H9 (cell line): ENCODE measurements around the gene TMEM63C. TPM values are rescaled to one million over a fixed set of nuclear protein-coding genes. Genes with fewer than 3 reads are reported as not detected.

Experiments
- DNase-seq: peaks from one replicate; pipeline ENCODE4 v3.0.0-alpha.2; 2017
- H2AFZ ChIP-seq: one replicate; pipeline ENCODE4 v1.6.1; 2013; ENCODE audit warnings: mild to moderate bottlenecking, low read length, control low read depth, moderate library complexity
- H2AK5ac ChIP-seq: 2 replicates; pipeline ENCODE4 v1.6.1; 2013; ENCODE audit warnings: low read length, control low read depth, mixed read lengths; ENCODE audit not compliant: insufficient read length
- H2BK120ac ChIP-seq: one replicate; pipeline ENCODE4 v1.6.1; 2013; ENCODE audit warnings: low read depth, mild to moderate bottlenecking, low read length, control low read depth, inconsistent platforms; ENCODE audit not compliant: poor library complexity, severe bottlenecking
- H2BK12ac ChIP-seq: 2 replicates; pipeline ENCODE4 v1.6.1; 2013; ENCODE audit warnings: low read length, control low read depth, mixed read lengths, low read depth; ENCODE audit not compliant: insufficient read length
- H2BK15ac ChIP-seq: 2 replicates; pipeline ENCODE4 v1.6.1; 2013; ENCODE audit warnings: low read depth, low read length, control low read depth
- H2BK20ac ChIP-seq: one replicate; pipeline ENCODE4 v1.6.1; 2013; ENCODE audit warnings: low read depth, mild to moderate bottlenecking, low read length, control low read depth, inconsistent platforms; ENCODE audit not compliant: poor library complexity, severe bottlenecking
- H2BK5ac ChIP-seq: 2 replicates; pipeline ENCODE4 v1.6.1; 2013; ENCODE audit warnings: low read length, control low read depth, mixed read lengths; ENCODE audit not compliant: insufficient read length
- H3K14ac ChIP-seq: 2 replicates; pipeline ENCODE4 v1.6.1; 2013; ENCODE audit warnings: low read length, control low read depth; ENCODE audit not compliant: insufficient read depth
- H3K18ac ChIP-seq: 2 replicates; pipeline ENCODE4 v1.6.1; 2013; ENCODE audit warnings: low read depth, mild to moderate bottlenecking, mixed read lengths, low read length, control low read depth; ENCODE audit not compliant: insufficient read length
- H3K23ac ChIP-seq: 2 replicates; pipeline ENCODE4 v1.6.1; 2013; ENCODE audit warnings: low read length, control low read depth, mixed read lengths, low read depth; ENCODE audit not compliant: insufficient read length
- H3K23me2 ChIP-seq: 2 replicates; pipeline ENCODE4 v1.6.1; 2013; ENCODE audit warnings: low read depth, mild to moderate bottlenecking, mixed read lengths, low read length, control low read depth; ENCODE audit not compliant: insufficient read length, poor library complexity, severe bottlenecking
- H3K27ac ChIP-seq: 2 replicates; pipeline ENCODE4 v1.5.1; 2013; ENCODE audit warnings: low read length, control low read depth, mixed read lengths, low read depth; ENCODE audit not compliant: insufficient read length
- H3K27me3 ChIP-seq: 2 replicates; pipeline ENCODE4 v1.6.1; 2013; ENCODE audit warnings: low read length, control low read depth, inconsistent platforms; ENCODE audit not compliant: insufficient read depth
- H3K4ac ChIP-seq: 2 replicates; pipeline ENCODE4 v1.6.1; 2013; ENCODE audit warnings: low read depth, mild to moderate bottlenecking, control low read depth, inconsistent platforms, low read length, moderate library complexity
- H3K4me1 ChIP-seq: 2 replicates; pipeline ENCODE4 v1.6.1; 2013; ENCODE audit warnings: low read length, control low read depth, inconsistent platforms; ENCODE audit not compliant: insufficient read depth
- H3K4me2 ChIP-seq: 2 replicates; pipeline ENCODE4 v1.6.1; 2013; ENCODE audit warnings: low read length, control low read depth, mixed read lengths; ENCODE audit not compliant: insufficient read length, insufficient read depth
- H3K56ac ChIP-seq: 2 replicates; pipeline ENCODE4 v1.6.1; 2013; ENCODE audit warnings: low read depth, mild to moderate bottlenecking, mixed read lengths, low read length, control low read depth; ENCODE audit not compliant: insufficient read length
- H3K79me1 ChIP-seq: 2 replicates; pipeline ENCODE4 v1.6.1; 2013; ENCODE audit warnings: low read depth, mild to moderate bottlenecking, moderate library complexity, low read length, control low read depth, inconsistent platforms; ENCODE audit not compliant: insufficient read depth, poor library complexity, severe bottlenecking
- H3K79me2 ChIP-seq: 2 replicates; pipeline ENCODE4 v1.6.1; 2013; ENCODE audit warnings: low read length, control low read depth, inconsistent platforms; ENCODE audit not compliant: insufficient read depth
- H3K9ac ChIP-seq: 2 replicates; pipeline ENCODE4 v1.6.1; 2013; ENCODE audit warnings: low read length, control low read depth, mixed read lengths; ENCODE audit not compliant: insufficient read length; ENCODE audit errors: extremely low read depth
- H3K9me3 ChIP-seq: one replicate; pipeline ENCODE4 v1.6.1; 2013; ENCODE audit warnings: low read depth, low read length, inconsistent platforms; ENCODE audit not compliant: control insufficient read depth
- H3T11ph ChIP-seq: one replicate; pipeline ENCODE4 v1.6.1; 2013; ENCODE audit warnings: mild to moderate bottlenecking, low read length, control low read depth, inconsistent platforms
- H4K20me1 ChIP-seq: one replicate; pipeline ENCODE4 v1.6.1; 2013; ENCODE audit not compliant: control insufficient read depth, insufficient read length, insufficient read depth
- H4K5ac ChIP-seq: 2 replicates; pipeline ENCODE4 v1.6.1; 2013; ENCODE audit warnings: low read depth, mild to moderate bottlenecking, mixed read lengths, low read length, control low read depth; ENCODE audit not compliant: insufficient read length
- H4K8ac ChIP-seq: replicated peaks from 2 replicates; pipeline ENCODE4 v1.6.1; 2013; ENCODE audit warnings: low read length, control low read depth, mixed read lengths, low read depth; ENCODE audit not compliant: insufficient read length
- H4K91ac ChIP-seq: 2 replicates; pipeline ENCODE4 v1.6.1; 2013; ENCODE audit warnings: low read depth, mild to moderate bottlenecking, moderate library complexity, mixed read lengths, low read length, control low read depth; ENCODE audit not compliant: insufficient read length
- H3K27ac Mint-ChIP-seq, 3 experiments: 2 replicates in 2 of 3; 3 replicates in 1 of 3; pipeline ENCODE4 v1.8.0; 2020 to 2021; ENCODE audit warnings: mixed read lengths in 3 of 3, mild to moderate bottlenecking in 1 of 3, moderate library complexity in 1 of 3
- H3K27me3 Mint-ChIP-seq: 2 replicates; pipeline ENCODE4 v1.8.0; 2021; ENCODE audit warnings: low read depth, mild to moderate bottlenecking, moderate library complexity, mixed read lengths
- H3K36me3 Mint-ChIP-seq, 3 experiments: 2 replicates in 2 of 3; 3 replicates in 1 of 3; pipeline ENCODE4 v1.8.0; 2020 to 2021; ENCODE audit warnings: low read depth in 3 of 3, mixed read lengths in 3 of 3; ENCODE audit not compliant: insufficient read depth in 1 of 3
- H3K4me1 Mint-ChIP-seq, 2 experiments: 2 replicates each; pipeline ENCODE4 v1.8.0; 2020; ENCODE audit warnings: mixed read lengths in 2 of 2
- H3K4me3 Mint-ChIP-seq, 2 experiments: 2 replicates in 1 of 2; 3 replicates in 1 of 2; pipeline ENCODE4 v1.8.0; 2020 to 2021; ENCODE audit warnings: mild to moderate bottlenecking in 2 of 2, mixed read lengths in 2 of 2, moderate library complexity in 1 of 2
- H3K9me3 Mint-ChIP-seq, 2 experiments: 2 replicates in 1 of 2; 3 replicates in 1 of 2; pipeline ENCODE4 v1.8.0; 2020; ENCODE audit warnings: mild to moderate bottlenecking in 2 of 2, mixed read lengths in 2 of 2, moderate library complexity in 1 of 2
- CTCF ChIP-seq: fragments of 200-600 bp; sonication (generic); conservative IDR thresholded peaks from 3 replicates; pipeline ENCODE4 v1.8.0; 2021; ENCODE audit warnings: antibody characterized with exemption, mild to moderate bottlenecking
- WGBS: extraction: QIAGEN DNeasy Blood & Tissue Kit; methylation state at CpG from one replicate; pipeline ENCODE4 v1.1.7; 2013; ENCODE audit warnings: missing lambda C conversion rate, low lambda C conversion rate, mixed read lengths; ENCODE audit not compliant: insufficient read length; ENCODE audit errors: extremely low coverage; 5-methylcytosine and 5-hydroxymethylcytosine counted together
- total RNA-seq: library from RNA; stranded (reverse); gene quantifications from 2 replicates; pipeline ENCODE4 v1.2.1, GENCODE V29; 2021

TMEM63C gene
- total RNA-seq, 1 experiment from 2014 or later, result 2.2 TPM

- no peaks in the 10 kb centered on the region for H3K9me3 Mint-ChIP-seq
Measured at GRCh38 chr14:77250927-77251326, 69.3 kb downstream of the TMEM63C start.

More at GRCh38 chr14:77250927-77251326, 69.3 kb downstream of the TMEM63C start:
- no peaks in the 10 kb centered on the region for H3K79me2 ChIP-seq
- H2AFZ ChIP-seq, result no peak overlapping the region
- no peak overlapping the region for H4K5ac ChIP-seq
- no peak for DNase-seq
- no peak overlapping the region for H3K23ac ChIP-seq
- H2BK120ac ChIP-seq, result no peak overlapping the region
- H3K27ac Mint-ChIP-seq, result no peak overlapping the region
- H3K27me3 Mint-ChIP-seq, result no peaks in the 10 kb centered on the region
- no peak overlapping the region for H3K4ac ChIP-seq
- no peak overlapping the region for H3K4me3 Mint-ChIP-seq
- no peak overlapping the region for H3T11ph ChIP-seq
- no peak overlapping the region for H2AK5ac ChIP-seq
- no peak overlapping the region for H3K56ac ChIP-seq
- no peak overlapping the region for H2BK20ac ChIP-seq
- no peak overlapping the region for H3K9ac ChIP-seq
- no peak overlapping the region for H3K27ac ChIP-seq
- no peaks in the 10 kb centered on the region for H3K79me1 ChIP-seq
- H4K91ac ChIP-seq, result no peak overlapping the region
- H4K20me1 ChIP-seq, result no peaks in the 10 kb centered on the region
- H2BK15ac ChIP-seq, result no peak overlapping the region
- H3K4me1 ChIP-seq, result no peaks in the 10 kb centered on the region
- no peaks in the 10 kb centered on the region for H3K9me3 ChIP-seq
- H3K14ac ChIP-seq, result no peak overlapping the region
- H3K4me1 Mint-ChIP-seq, result no peaks in the 10 kb centered on the region
- no peak overlapping the region for H2BK12ac ChIP-seq
- no peak overlapping the region for H2BK5ac ChIP-seq
- TF ChIP-seq CTCF, result no peak
- no peaks in the 10 kb centered on the region for H3K27me3 ChIP-seq
- no peaks in the 10 kb centered on the region for H3K36me3 Mint-ChIP-seq
- no peaks in the 10 kb centered on the region for H3K23me2 ChIP-seq
- WGBS, result no CpG with 5 or more reads among the region's 6 CpGs
- no peak overlapping the region for H4K8ac ChIP-seq
- H3K18ac ChIP-seq, result no peak overlapping the region
- no peak overlapping the region for H3K4me2 ChIP-seq
